ENCODE results near the gene HHATL.

The HHATL gene

DNA sequence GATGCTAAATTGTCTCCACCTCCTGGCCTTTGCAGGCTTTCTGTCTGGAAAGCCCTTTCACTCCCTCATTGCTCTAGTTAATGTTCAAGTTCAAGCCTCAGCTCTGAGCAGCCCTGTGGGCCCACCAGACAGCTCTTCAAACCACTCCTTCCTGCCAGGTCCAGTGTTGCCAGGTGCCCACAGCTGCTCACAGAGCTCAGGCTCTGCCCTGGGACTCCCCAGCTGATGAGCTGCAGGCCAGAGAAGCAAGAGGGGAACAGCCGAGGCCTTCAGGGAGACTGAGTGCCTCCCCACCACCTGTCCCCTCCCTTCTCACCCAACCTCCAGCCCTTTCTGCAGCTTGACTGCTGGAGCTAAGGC lies 50.4 kb downstream of the HHATL start:
- TF ChIP-seq, protein P1, sequence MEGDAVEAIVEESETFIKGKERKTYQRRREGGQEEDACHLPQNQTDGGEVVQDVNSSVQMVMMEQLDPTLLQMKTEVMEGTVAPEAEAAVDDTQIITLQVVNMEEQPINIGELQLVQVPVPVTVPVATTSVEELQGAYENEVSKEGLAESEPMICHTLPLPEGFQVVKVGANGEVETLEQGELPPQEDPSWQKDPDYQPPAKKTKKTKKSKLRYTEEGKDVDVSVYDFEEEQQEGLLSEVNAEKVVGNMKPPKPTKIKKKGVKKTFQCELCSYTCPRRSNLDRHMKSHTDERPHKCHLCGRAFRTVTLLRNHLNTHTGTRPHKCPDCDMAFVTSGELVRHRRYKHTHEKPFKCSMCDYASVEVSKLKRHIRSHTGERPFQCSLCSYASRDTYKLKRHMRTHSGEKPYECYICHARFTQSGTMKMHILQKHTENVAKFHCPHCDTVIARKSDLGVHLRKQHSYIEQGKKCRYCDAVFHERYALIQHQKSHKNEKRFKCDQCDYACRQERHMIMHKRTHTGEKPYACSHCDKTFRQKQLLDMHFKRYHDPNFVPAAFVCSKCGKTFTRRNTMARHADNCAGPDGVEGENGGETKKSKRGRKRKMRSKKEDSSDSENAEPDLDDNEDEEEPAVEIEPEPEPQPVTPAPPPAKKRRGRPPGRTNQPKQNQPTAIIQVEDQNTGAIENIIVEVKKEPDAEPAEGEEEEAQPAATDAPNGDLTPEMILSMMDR (IDR thresholded peaks at IDR 0.05; ENCODE audit: insufficient read depth, low read depth, low read length, missing control alignments), result no peak
- H3K4me3 ChIP-seq (ENCODE audit: low read depth, low read length), result no peak overlapping the region
- no peak for DNase-seq (ENCODE audit: low read depth)

DNA sequence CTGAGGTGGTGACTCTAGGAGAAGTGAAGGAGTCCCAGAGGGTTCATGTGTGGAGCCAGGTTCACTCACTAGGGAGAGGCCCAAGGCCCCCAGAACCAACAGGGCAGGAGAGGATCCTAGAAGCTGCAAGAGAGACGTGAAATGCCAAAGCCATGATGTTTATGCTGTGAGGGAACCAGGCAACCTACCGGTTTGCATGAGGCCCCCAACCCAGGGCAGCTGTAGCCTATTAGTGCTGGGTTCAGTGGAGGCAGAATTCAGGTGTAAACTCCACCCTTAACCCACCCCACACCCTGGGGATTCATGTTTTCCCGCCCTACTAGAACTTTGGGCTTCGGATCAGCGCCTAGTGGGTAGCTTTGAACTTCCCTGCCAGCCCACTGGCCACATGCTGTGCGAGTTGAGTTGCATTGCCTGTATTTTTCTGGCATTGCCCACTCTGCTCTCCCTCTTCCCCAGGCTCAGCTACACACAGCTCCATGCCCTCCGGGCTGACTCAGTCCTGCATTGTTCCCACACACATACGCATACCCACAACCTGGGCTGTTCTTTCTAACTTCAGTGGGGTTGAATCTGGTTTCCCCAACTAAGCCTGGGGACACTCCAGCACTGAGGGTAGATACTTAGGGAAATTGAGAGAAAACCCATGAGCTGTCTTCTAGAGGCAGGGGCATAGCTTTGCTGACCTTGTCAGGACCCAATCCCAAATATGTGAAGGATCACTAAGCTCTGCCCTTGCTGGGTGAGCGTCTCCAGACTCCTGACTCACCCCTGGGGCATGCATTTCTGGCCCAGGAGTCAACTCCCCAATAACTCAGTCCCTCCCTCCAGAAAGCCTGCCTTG lies 51.1 kb downstream of the HHATL start:
- no peak overlapping the region for H3K4me3 ChIP-seq (ENCODE audit: low read depth, low read length)
- DNase-seq (ENCODE audit: low read depth), result no peak
- TF ChIP-seq, protein P1 (IDR thresholded peaks at IDR 0.05; ENCODE audit: insufficient read depth, low read depth, low read length, missing control alignments), result no peak

DNA sequence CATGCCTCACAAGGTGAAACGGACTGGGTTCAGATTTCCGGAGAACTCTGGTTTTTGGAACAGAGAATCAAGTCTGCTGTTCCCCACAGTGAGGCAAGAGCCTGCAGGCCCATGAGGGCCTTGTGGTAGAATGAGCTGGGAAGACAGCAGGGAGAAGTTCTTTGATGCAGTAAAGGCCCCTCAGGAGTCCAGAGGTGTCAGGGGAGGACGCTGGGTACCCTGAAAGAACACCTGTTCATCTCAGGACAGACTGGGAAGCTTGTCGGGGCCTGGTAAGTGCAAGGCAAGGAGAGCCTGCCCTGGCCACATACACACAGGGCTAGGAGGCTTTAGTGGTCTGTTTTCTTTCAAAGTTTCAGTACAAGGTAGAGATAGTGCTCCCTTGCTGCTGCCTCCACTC lies 52.8 kb downstream of the HHATL start:
- no peak for DNase-seq (ENCODE audit: low read depth)
- TF ChIP-seq, protein P1 (IDR thresholded peaks at IDR 0.05; ENCODE audit: insufficient read depth, low read depth, low read length, missing control alignments), result no peak
- no peak overlapping the region for H3K4me3 ChIP-seq (ENCODE audit: low read depth, low read length)

DNA sequence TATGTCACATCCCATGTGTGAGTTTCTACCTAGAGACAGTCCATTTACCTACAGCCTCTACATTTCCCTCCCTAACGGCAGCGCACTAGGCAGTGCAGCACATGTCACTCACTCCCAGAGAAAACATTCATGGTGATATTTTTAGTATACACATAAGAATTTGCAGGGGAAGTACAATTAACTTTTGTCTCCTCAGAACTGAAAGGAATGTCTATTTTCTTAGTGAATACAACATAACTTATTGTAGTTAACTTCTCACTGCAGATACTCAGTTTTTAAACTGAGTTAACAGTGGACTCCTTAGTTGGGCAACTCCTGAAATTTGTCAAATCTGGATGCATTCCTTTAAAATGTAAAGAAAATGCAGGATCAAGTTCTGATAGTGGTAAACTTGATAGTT lies 53.6 kb downstream of the HHATL start:
- H3K4me3 ChIP-seq (ENCODE audit: low read depth, low read length), result no peak overlapping the region
- TF ChIP-seq, protein P1 (IDR thresholded peaks at IDR 0.05; ENCODE audit: insufficient read depth, low read depth, low read length, missing control alignments), result no peak
- no peak for DNase-seq (ENCODE audit: low read depth)

DNA sequence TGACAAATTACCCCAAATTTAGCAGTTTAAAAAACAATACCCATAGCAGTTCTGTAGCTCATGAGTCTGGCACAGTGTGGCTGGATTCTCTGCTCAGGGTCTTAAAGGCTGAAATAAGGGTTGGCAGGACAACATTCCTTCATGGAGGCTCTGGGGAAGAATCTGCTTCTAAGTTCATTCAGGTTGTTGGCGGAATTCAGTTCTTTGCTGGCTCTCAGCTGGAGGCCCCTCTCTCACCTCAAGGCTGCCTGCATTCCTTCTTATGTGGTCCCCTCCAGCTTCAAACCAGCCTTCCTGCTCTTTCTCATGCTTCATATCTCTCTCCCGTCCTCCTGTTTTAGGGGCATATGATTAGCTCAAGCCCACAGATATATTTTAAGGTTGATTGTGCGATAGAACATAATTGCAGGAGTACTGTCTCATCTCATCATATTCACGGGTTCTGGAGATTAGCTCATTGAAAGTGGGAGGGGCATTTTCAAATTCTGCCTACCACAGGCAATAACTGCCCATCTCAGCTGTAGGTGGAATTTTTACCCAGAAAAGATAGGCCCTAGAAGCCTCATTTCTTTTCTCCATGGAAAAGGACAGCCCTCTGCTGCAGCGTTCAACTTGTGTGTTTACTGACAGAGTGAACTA lies 54.7 kb downstream of the HHATL start:
- TF ChIP-seq, protein P1 (IDR thresholded peaks at IDR 0.05; ENCODE audit: insufficient read depth, low read depth, low read length, missing control alignments), result no peak
- DNase-seq (ENCODE audit: low read depth), result no peak
- no peak overlapping the region for H3K4me3 ChIP-seq (ENCODE audit: low read depth, low read length)
